ENCODE measurements around the gene ZC3H15.

- no peak for TF ChIP-seq EZH2phosphoT487 (IDR thresholded peaks at IDR 0.05; ENCODE audit: unreplicated experiment)
- no peak for TF ChIP-seq CTCF (conservative IDR thresholded peaks at IDR 0.05; ENCODE audit: low read depth in 2 of 2)
- no peak for TF ChIP-seq POLR2AphosphoS5 (IDR thresholded peaks at IDR 0.05; ENCODE audit: low read depth)
- no peak for TF ChIP-seq REST (IDR thresholded peaks at IDR 0.05; ENCODE audit: unreplicated experiment)
- TF ChIP-seq CREB1 (CRISPR knock-in tag; IDR thresholded peaks at IDR 0.05; ENCODE audit: low read depth), result no peak
- TF ChIP-seq EZH2 (IDR thresholded peaks at IDR 0.05; ENCODE audit: low read depth, unreplicated experiment), result no peak
- no peak for TF ChIP-seq JUNB (IDR thresholded peaks at IDR 0.05; ENCODE audit: unreplicated experiment)
- no peak for TF ChIP-seq ETS1 (IDR thresholded peaks at IDR 0.05)
- no peak for TF ChIP-seq NANOG (IDR thresholded peaks at IDR 0.05; ENCODE audit: borderline replicate concordance)
Measured at GRCh38 chr2:186457908-186458307, 28.2 kb upstream of the ZC3H15 start.

Measured in GM23338 (cell line).